Caco-2 (cell line): Measurements from ENCODE around the gene WWC2. TPM values are rescaled to one million over a fixed set of nuclear protein-coding genes. Genes with fewer than 3 reads are reported as not detected.

ENCODE experiments used
- BruUV-seq: library from RNA; stranded (reverse); fragments of 400-500 nt; replicated peaks from 2 replicates; lab custom pipeline; 2021; lab: Mats Ljungman, UMichigan
- CTCF ChIA-PET: fragments of 300-600 bp; sonication (Branson Sonifier 250); formaldehyde crosslinking; loops from one replicate; lab custom pipeline; 2022; ENCODE audit warnings: antibody characterized with exemption; lab: Charles Lee
- POLR2A ChIA-PET: fragments of 300-600 bp; sonication (Branson Sonifier 250); formaldehyde crosslinking; loops from one replicate; lab custom pipeline; 2022; ENCODE audit warnings: antibody characterized with exemption; lab: Charles Lee
- DNase-seq, 2 experiments: peaks; one replicate each; pipeline versions ENCODE4 v3.0.0 to v3.0.0-alpha.2; 2020 to 2022
- H3K27me3 ChIP-seq: replicated peaks from 2 replicates; pipeline ENCODE4 v1.6.0; 2011; ENCODE audit warnings: low read length; ENCODE audit not compliant: control insufficient read depth, insufficient read depth
- H3K36me3 ChIP-seq: 2 replicates; pipeline ENCODE4 v1.5.1; 2011; ENCODE audit warnings: low read length; ENCODE audit not compliant: control insufficient read depth, insufficient read depth
- H3K4me1 ChIP-seq: fragments of 250-450 bp; sonication (Bioruptor Pico); 2 replicates; pipeline ENCODE4 v1.5.1; 2020; ENCODE audit warnings: mild to moderate bottlenecking
- H3K4me3 ChIP-seq: 2 replicates; pipeline ENCODE4 v1.5.1; 2011; ENCODE audit warnings: low read depth, mild to moderate bottlenecking, control low read depth, low read length
- H3K9me3 ChIP-seq: fragments of 250-450 bp; sonication (Bioruptor Pico); 2 replicates; pipeline ENCODE4 v1.5.1; 2020; ENCODE audit warnings: mild to moderate bottlenecking, moderate library complexity
- H3K27ac Mint-ChIP-seq: one replicate; pipeline ENCODE4 v1.8.0; 2022; ENCODE audit warnings: mixed read lengths; ENCODE audit not compliant: unreplicated experiment
- H3K27me3 Mint-ChIP-seq: one replicate; pipeline ENCODE4 v1.8.0; 2022; ENCODE audit warnings: mixed read lengths; ENCODE audit not compliant: insufficient read depth, unreplicated experiment
- H3K36me3 Mint-ChIP-seq: one replicate; pipeline ENCODE4 v1.8.0; 2022; ENCODE audit warnings: mild to moderate bottlenecking, mixed read lengths; ENCODE audit not compliant: insufficient read depth, unreplicated experiment
- H3K4me1 Mint-ChIP-seq: one replicate; pipeline ENCODE4 v1.8.0; 2022; ENCODE audit warnings: low read depth, mixed read lengths; ENCODE audit not compliant: unreplicated experiment
- H3K4me3 Mint-ChIP-seq: one replicate; pipeline ENCODE4 v1.8.0; 2022; ENCODE audit warnings: mild to moderate bottlenecking, moderate library complexity, mixed read lengths; ENCODE audit not compliant: unreplicated experiment
- H3K9me3 Mint-ChIP-seq: one replicate; pipeline ENCODE4 v1.8.0; 2022; ENCODE audit warnings: mixed read lengths; ENCODE audit not compliant: unreplicated experiment
- CTCF ChIP-seq, 2 experiments: fragments of 200-600 bp in 1 of 2; IDR thresholded peaks; 1 replicate in 1 of 2; 2 replicates in 1 of 2; pipeline versions ENCODE4 v1.5.1 to v1.8.0; 2011 to 2022; ENCODE audit warnings: antibody characterized with exemption in 1 of 2, control low read depth in 1 of 2, inconsistent platforms in 1 of 2, low read depth in 1 of 2, low read length in 1 of 2, mild to moderate bottlenecking in 1 of 2, moderate library complexity in 1 of 2; ENCODE audit not compliant: insufficient read depth in 1 of 2, severe bottlenecking in 1 of 2, unreplicated experiment in 1 of 2
- intact Hi-C: fragments of 100-400 bp; cut with micrococcal nuclease; formaldehyde crosslinking; loops from one replicate; pipeline ENCODE4 v1.10.0; 2022; ENCODE audit not compliant: unreplicated experiment
- total RNA-seq: library from RNA; stranded (reverse); gene quantifications from 2 replicates; pipeline ENCODE4 v1.2.3, GENCODE V29; 2022

WWC2 gene
- total RNA-seq, 1 experiment from 2014 or later: 126 TPM

- no peaks in the 10 kb centered on the region for H3K27me3 ChIP-seq
- POLR2A ChIA-PET: no interaction called here
- no TSS peak for BruUV-seq
- no peaks in the 10 kb centered on the region for H3K9me3 ChIP-seq
- H3K4me3 ChIP-seq: no peak overlapping the region
- no peaks in the 10 kb centered on the region for H3K4me1 ChIP-seq
- CTCF ChIA-PET: no interaction called here
- no peak for TF ChIP-seq CTCF (IDR thresholded peaks at IDR 0.05; ENCODE audit: insufficient read depth in 1 of 2, low read depth in 1 of 2, low read length in 1 of 2, severe bottlenecking in 1 of 2, unreplicated experiment in 1 of 2)
- H3K27me3 Mint-ChIP-seq: no peaks in the 10 kb centered on the region
- intact Hi-C loops: no loop called here
- H3K4me1 Mint-ChIP-seq: no peaks in the 10 kb centered on the region
- H3K9me3 Mint-ChIP-seq: no peaks in the 10 kb centered on the region
- no peak overlapping the region for H3K4me3 Mint-ChIP-seq
- no peak overlapping the region for H3K27ac Mint-ChIP-seq
- no peaks in the 10 kb centered on the region for H3K36me3 Mint-ChIP-seq
- no peaks in the 10 kb centered on the region for H3K36me3 ChIP-seq
- no peak for DNase-seq
Observed at GRCh38 chr4:183343730-183344129, 244.7 kb downstream of the WWC2 start.

- Histone ChIP-seq H3K9me3 (no peaks in the 10 kb centered on the region), H3K4me3 (no peak overlapping the region), H3K27me3 (no peaks in the 10 kb centered on the region), H3K4me1 (no peaks in the 10 kb centered on the region), H3K36me3 (no peaks in the 10 kb centered on the region)
- H3K27me3 Mint-ChIP-seq: no peaks in the 10 kb centered on the region
- ChIA-PET POLR2A (no interaction called here), CTCF (no interaction called here)
- H3K9me3 Mint-ChIP-seq: no peaks in the 10 kb centered on the region
- no TSS peak for BruUV-seq
- H3K27ac Mint-ChIP-seq: no peak overlapping the region
- H3K36me3 Mint-ChIP-seq: no peaks in the 10 kb centered on the region
- TF ChIP-seq CTCF (IDR thresholded peaks at IDR 0.05; ENCODE audit: insufficient read depth in 1 of 2, low read depth in 1 of 2, low read length in 1 of 2, severe bottlenecking in 1 of 2, unreplicated experiment in 1 of 2): no peak
- DNase-seq: no peak
- intact Hi-C loops: no loop called here
- H3K4me3 Mint-ChIP-seq: no peak overlapping the region
- no peaks in the 10 kb centered on the region for H3K4me1 Mint-ChIP-seq
Observed at GRCh38 chr4:183344523-183345255, 245.6 kb downstream of the WWC2 start.

- Histone ChIP-seq H3K4me3 (no peak overlapping the region), H3K9me3 (no peaks in the 10 kb centered on the region), H3K36me3 (no peaks in the 10 kb centered on the region), H3K27me3 (no peaks in the 10 kb centered on the region), H3K4me1 (no peaks in the 10 kb centered on the region)
- Mint-ChIP-seq H3K4me1 (no peaks in the 10 kb centered on the region), H3K4me3 (no peak overlapping the region), H3K9me3 (no peaks in the 10 kb centered on the region), H3K36me3 (no peaks in the 10 kb centered on the region), H3K27me3 (no peaks in the 10 kb centered on the region), H3K27ac (no peak overlapping the region)
- ChIA-PET CTCF (no interaction called here), POLR2A (no interaction called here)
- no TSS peak for BruUV-seq
- TF ChIP-seq CTCF (IDR thresholded peaks at IDR 0.05; ENCODE audit: insufficient read depth in 1 of 2, low read depth in 1 of 2, low read length in 1 of 2, severe bottlenecking in 1 of 2, unreplicated experiment in 1 of 2): no peak
- no peak for DNase-seq
- intact Hi-C loops: no loop called here
Observed at GRCh38 chr4:183345261-183345660, 246.2 kb downstream of the WWC2 start.
